ENCODE measurements around the gene PITPNC1.

Gene PITPNC1

GRCh38 chr17:67435122-67435521 lies 58.0 kb downstream of the PITPNC1 start:
- Histone ChIP-seq H3K27ac (ENCODE audit: low read depth, low read length) (no peak overlapping the region), H3K27me3 (ENCODE audit: insufficient read depth, low read length) (no peaks in the 10 kb centered on the region), H3K4me3 (ENCODE audit: low read length) (no peak overlapping the region), H3K36me3 (ENCODE audit: insufficient read depth, low read length) (no peaks in the 10 kb centered on the region), H3K9me3 (ENCODE audit: insufficient read depth, low read depth, low read length) (no peaks in the 10 kb centered on the region), H3K9ac (ENCODE audit: low read depth, low read length) (no peak overlapping the region), H3K4me1 (ENCODE audit: insufficient read depth, low read length) (peaks cover 9% of the 10 kb centered on the region)
- WGBS = 97% methylated on average over 5 of the region's 5 CpGs

GRCh38 chr17:67435786-67436185 lies 58.7 kb downstream of the PITPNC1 start:
- Histone ChIP-seq H3K27ac (ENCODE audit: low read depth, low read length) (no peak overlapping the region), H3K9me3 (ENCODE audit: insufficient read depth, low read depth, low read length) (no peaks in the 10 kb centered on the region), H3K9ac (ENCODE audit: low read depth, low read length) (no peak overlapping the region), H3K27me3 (ENCODE audit: insufficient read depth, low read length) (no peaks in the 10 kb centered on the region), H3K36me3 (ENCODE audit: insufficient read depth, low read length) (no peaks in the 10 kb centered on the region), H3K4me1 (ENCODE audit: insufficient read depth, low read length) (peaks cover 12% of the 10 kb centered on the region), H3K4me3 (ENCODE audit: low read length) (no peak overlapping the region)
- WGBS = 96% methylated on average over 5 of the region's 5 CpGs

- WGBS = 96% methylated on average over 10 of the region's 10 CpGs
- Histone ChIP-seq H3K27me3 (ENCODE audit: insufficient read depth, low read length) (no peaks in the 10 kb centered on the region), H3K36me3 (ENCODE audit: insufficient read depth, low read length) (no peaks in the 10 kb centered on the region), H3K27ac (ENCODE audit: low read depth, low read length) (no peak overlapping the region), H3K9ac (ENCODE audit: low read depth, low read length) (no peak overlapping the region), H3K4me3 (ENCODE audit: low read length) (no peak overlapping the region), H3K9me3 (ENCODE audit: insufficient read depth, low read depth, low read length) (no peaks in the 10 kb centered on the region), H3K4me1 (ENCODE audit: insufficient read depth, low read length) (peaks cover 17% of the 10 kb centered on the region)
Observed at GRCh38 chr17:67436233-67436632, 59.2 kb downstream of the PITPNC1 start.

- Histone ChIP-seq H3K36me3 (ENCODE audit: insufficient read depth, low read length) (no peaks in the 10 kb centered on the region), H3K9ac (ENCODE audit: low read depth, low read length) (no peak overlapping the region), H3K27ac (ENCODE audit: low read depth, low read length) (peak overlapping the region; percentile 63; the same call in 1 of the 2 replicates), H3K4me3 (ENCODE audit: low read length) (no peak overlapping the region), H3K27me3 (ENCODE audit: insufficient read depth, low read length) (no peaks in the 10 kb centered on the region), H3K9me3 (ENCODE audit: insufficient read depth, low read depth, low read length) (no peaks in the 10 kb centered on the region), H3K4me1 (ENCODE audit: insufficient read depth, low read length) (peaks cover 28% of the 10 kb centered on the region)
- WGBS = 57% methylated on average over 3 of the region's 3 CpGs
Observed at GRCh38 chr17:67438667-67439066, 61.6 kb downstream of the PITPNC1 start.

GRCh38 chr17:67439269-67439668 lies 62.2 kb downstream of the PITPNC1 start:
- no peak overlapping the region for H3K4me3 ChIP-seq (ENCODE audit: low read length)
- WGBS = 100% methylated on average over 1 of the region's 2 CpGs
- no peaks in the 10 kb centered on the region for H3K27me3 ChIP-seq (ENCODE audit: insufficient read depth, low read length)
- H3K36me3 ChIP-seq (ENCODE audit: insufficient read depth, low read length) = no peaks in the 10 kb centered on the region
- no peak overlapping the region for H3K27ac ChIP-seq (ENCODE audit: low read depth, low read length)
- H3K4me1 ChIP-seq (ENCODE audit: insufficient read depth, low read length) = peaks cover 34% of the 10 kb centered on the region
- no peak overlapping the region for H3K9ac ChIP-seq (ENCODE audit: low read depth, low read length)
- H3K9me3 ChIP-seq (ENCODE audit: insufficient read depth, low read depth, low read length) = no peaks in the 10 kb centered on the region

GRCh38 chr17:67440277-67441051 lies 63.4 kb downstream of the PITPNC1 start:
- no peak overlapping the region for H3K4me3 ChIP-seq (ENCODE audit: low read length)
- 0 out of 2 replicates have a peak overlapping the region, but pooled peaks have one; percentile 13 for H3K9ac ChIP-seq (ENCODE audit: low read depth, low read length)
- peaks cover 42% of the 10 kb centered on the region for H3K4me1 ChIP-seq (ENCODE audit: insufficient read depth, low read length)

GRCh38 chr17:67441052-67441895 lies 64.2 kb downstream of the PITPNC1 start:
- peaks cover 44% of the 10 kb centered on the region for H3K4me1 ChIP-seq (ENCODE audit: insufficient read depth, low read length)
- no peak overlapping the region for H3K27ac ChIP-seq (ENCODE audit: low read depth, low read length)
- no peaks in the 10 kb centered on the region for H3K27me3 ChIP-seq (ENCODE audit: insufficient read depth, low read length)
- H3K36me3 ChIP-seq (ENCODE audit: insufficient read depth, low read length) = no peaks in the 10 kb centered on the region
- H3K4me3 ChIP-seq (ENCODE audit: low read length) = no peak overlapping the region
- 82% methylated on average over 19 of the region's 19 CpGs for WGBS
- no peaks in the 10 kb centered on the region for H3K9me3 ChIP-seq (ENCODE audit: insufficient read depth, low read depth, low read length)
- H3K9ac ChIP-seq (ENCODE audit: low read depth, low read length) = 0 out of 2 replicates have a peak overlapping the region, but pooled peaks have one; percentile 13

More at GRCh38 chr17:67440277-67441051, 63.4 kb downstream of the PITPNC1 start:
- WGBS = 92% methylated on average over 7 of the region's 7 CpGs
- H3K27me3 ChIP-seq (ENCODE audit: insufficient read depth, low read length) = no peaks in the 10 kb centered on the region
- H3K27ac ChIP-seq (ENCODE audit: low read depth, low read length) = 0 out of 2 replicates have a peak overlapping the region, but pooled peaks have one; percentile 26
- no peaks in the 10 kb centered on the region for H3K36me3 ChIP-seq (ENCODE audit: insufficient read depth, low read length)
- H3K9me3 ChIP-seq (ENCODE audit: insufficient read depth, low read depth, low read length) = no peaks in the 10 kb centered on the region

GRCh38 chr17:67441896-67442219 lies 64.8 kb downstream of the PITPNC1 start:
- Histone ChIP-seq H3K4me1 (ENCODE audit: insufficient read depth, low read length) (peaks cover 44% of the 10 kb centered on the region), H3K36me3 (ENCODE audit: insufficient read depth, low read length) (no peaks in the 10 kb centered on the region), H3K4me3 (ENCODE audit: low read length) (no peak overlapping the region), H3K27me3 (ENCODE audit: insufficient read depth, low read length) (no peaks in the 10 kb centered on the region), H3K9ac (ENCODE audit: low read depth, low read length) (no peak overlapping the region), H3K27ac (ENCODE audit: low read depth, low read length) (no peak overlapping the region), H3K9me3 (ENCODE audit: insufficient read depth, low read depth, low read length) (no peaks in the 10 kb centered on the region)
- WGBS = 81% methylated on average over 1 of the region's 1 CpG

GRCh38 chr17:67442787-67443624 lies 65.9 kb downstream of the PITPNC1 start:
- H3K9ac ChIP-seq (ENCODE audit: low read depth, low read length) = peak overlapping the region; percentile 20
- H3K36me3 ChIP-seq (ENCODE audit: insufficient read depth, low read length) = no peaks in the 10 kb centered on the region
- WGBS = 82% methylated on average over 13 of the region's 13 CpGs
- no peaks in the 10 kb centered on the region for H3K9me3 ChIP-seq (ENCODE audit: insufficient read depth, low read depth, low read length)
- no peaks in the 10 kb centered on the region for H3K27me3 ChIP-seq (ENCODE audit: insufficient read depth, low read length)
- no peak overlapping the region for H3K4me3 ChIP-seq (ENCODE audit: low read length)
- H3K27ac ChIP-seq (ENCODE audit: low read depth, low read length) = peak overlapping the region; percentile 66
- H3K4me1 ChIP-seq (ENCODE audit: insufficient read depth, low read length) = peaks cover 44% of the 10 kb centered on the region

GRCh38 chr17:67443931-67444595 lies 67.0 kb downstream of the PITPNC1 start:
- H3K9me3 ChIP-seq (ENCODE audit: insufficient read depth, low read depth, low read length) = no peaks in the 10 kb centered on the region
- H3K9ac ChIP-seq (ENCODE audit: low read depth, low read length) = no peak overlapping the region
- peaks cover 38% of the 10 kb centered on the region for H3K4me1 ChIP-seq (ENCODE audit: insufficient read depth, low read length)
- no peaks in the 10 kb centered on the region for H3K36me3 ChIP-seq (ENCODE audit: insufficient read depth, low read length)
- 95% methylated on average over 6 of the region's 6 CpGs for WGBS
- H3K4me3 ChIP-seq (ENCODE audit: low read length) = no peak overlapping the region
- H3K27me3 ChIP-seq (ENCODE audit: insufficient read depth, low read length) = no peaks in the 10 kb centered on the region
- H3K27ac ChIP-seq (ENCODE audit: low read depth, low read length) = peak overlapping the region; percentile 15; the same call in 1 of the 2 replicates

Measured in HUES64 (cell line).